Transverse colon (tissue), 3 donors: ENCODE results near the gene HERPUD1.

Experiments
- CTCF ChIP-seq, 5 experiments: fragments of 200-600 bp in 3 of 5; fragments of 450-650 bp in 2 of 5; sonication (generic) in 3 of 5; IDR thresholded peaks; 1 replicate in 2 of 5; 2 replicates in 3 of 5; pipeline ENCODE4 v1.5.1; 2016 to 2017; ENCODE audit warnings: antibody characterized with exemption in 5 of 5, inconsistent platforms in 3 of 5, mild to moderate bottlenecking in 2 of 5, moderate library complexity in 1 of 5
- EP300 ChIP-seq: sonication (generic); formaldehyde crosslinking; IDR thresholded peaks from one replicate; pipeline ENCODE4 v1.6.1; 2017; ENCODE audit warnings: antibody characterized with exemption, low read depth
- POLR2A ChIP-seq: fragments of 450-650 bp; IDR thresholded peaks from one replicate; pipeline ENCODE4 v1.6.1; 2016; ENCODE audit warnings: antibody characterized with exemption, mild to moderate bottlenecking, moderate library complexity

GRCh38 chr16:56993204-56993603 lies 61.3 kb downstream of the HERPUD1 start:
- no peak for TF ChIP-seq POLR2A
- no peak for TF ChIP-seq CTCF (IDR thresholded peaks at IDR 0.05)
- no peak for TF ChIP-seq EP300
